AML-193 (cell line): ENCODE data around the gene UBE2H.
"Not testable (repeated sequence)": the region's sequence is repeated elsewhere in the genome, so short reads cannot be mapped to it uniquely, and the experiment has no call there.

ENCODE experiments used
- DNase-seq, 2 experiments: peaks; one replicate each; lab custom pipeline; 2025; lab: John Stamatoyannopoulos, UW

The UBE2H gene

GRCh38 chr7:129952653-129953560 is at the start of gene UBE2H:
Gene UBE2H, minus strand, starts transcription at chr7:129952960. Its CDS starts 405 bp downstream, at chr7:129952555.
- peak; percentile 56 to 59 for DNase-seq

DNA sequence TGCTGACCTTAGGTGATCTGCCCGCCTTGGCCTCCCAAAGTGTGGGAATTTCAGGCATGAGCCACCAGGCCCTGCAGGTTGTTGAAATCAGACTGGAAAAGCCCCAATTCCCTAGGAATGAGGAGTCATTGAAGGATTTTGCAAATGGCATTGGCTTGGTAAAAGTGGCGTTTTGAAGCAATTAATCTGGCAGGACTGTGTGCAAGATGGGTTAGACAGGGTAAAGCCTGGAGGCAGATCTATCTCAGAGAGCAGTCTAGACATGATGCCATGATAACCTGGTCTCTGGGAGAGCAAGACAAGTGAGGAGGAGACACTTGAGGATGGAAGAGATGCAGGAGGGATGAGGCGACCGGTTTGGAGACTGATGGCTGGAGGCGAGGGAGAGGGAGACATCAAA is 45.7 kb upstream of the UBE2H start:
- no peak for DNase-seq

DNA sequence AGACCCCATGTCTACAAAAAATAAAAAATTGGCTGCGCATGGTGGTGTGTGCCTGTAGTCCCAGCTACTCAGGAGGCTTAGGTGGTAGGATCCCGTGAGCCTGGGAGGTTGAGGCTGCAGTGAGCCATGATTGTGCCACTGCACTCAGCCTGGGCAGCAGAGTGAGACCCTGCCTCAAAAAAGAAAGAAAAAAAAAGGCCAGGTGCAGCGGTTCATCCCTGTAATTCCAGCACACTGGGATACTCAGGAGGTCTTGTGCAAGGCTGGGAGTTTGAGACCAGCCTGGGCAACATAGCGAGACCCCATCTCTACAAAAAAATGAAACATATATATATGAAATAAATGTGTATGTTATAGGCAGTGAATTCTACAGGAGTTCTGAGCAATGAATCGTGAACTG is 44.5 kb upstream of the UBE2H start:
- DNase-seq = no peak

DNA sequence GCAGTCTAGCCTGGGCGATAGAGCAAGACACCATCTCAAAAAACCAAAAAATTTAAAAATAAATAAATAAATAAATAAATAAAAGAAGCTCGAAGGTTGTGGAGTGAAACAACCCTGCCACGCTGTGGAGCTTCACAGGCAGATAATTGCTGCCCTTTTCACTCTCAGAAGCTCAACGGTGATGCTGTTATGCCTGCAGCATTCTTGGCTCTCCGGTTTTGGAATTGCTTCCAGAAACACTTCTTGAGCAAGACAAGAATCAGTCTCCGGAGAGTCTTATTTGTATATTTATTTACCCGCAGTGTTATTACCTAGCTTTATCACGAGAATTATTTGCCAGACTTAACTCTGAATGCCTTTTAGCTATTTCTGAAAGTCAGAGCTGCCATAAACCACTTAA is 40.5 kb upstream of the UBE2H start:
- DNase-seq = no peak

DNA sequence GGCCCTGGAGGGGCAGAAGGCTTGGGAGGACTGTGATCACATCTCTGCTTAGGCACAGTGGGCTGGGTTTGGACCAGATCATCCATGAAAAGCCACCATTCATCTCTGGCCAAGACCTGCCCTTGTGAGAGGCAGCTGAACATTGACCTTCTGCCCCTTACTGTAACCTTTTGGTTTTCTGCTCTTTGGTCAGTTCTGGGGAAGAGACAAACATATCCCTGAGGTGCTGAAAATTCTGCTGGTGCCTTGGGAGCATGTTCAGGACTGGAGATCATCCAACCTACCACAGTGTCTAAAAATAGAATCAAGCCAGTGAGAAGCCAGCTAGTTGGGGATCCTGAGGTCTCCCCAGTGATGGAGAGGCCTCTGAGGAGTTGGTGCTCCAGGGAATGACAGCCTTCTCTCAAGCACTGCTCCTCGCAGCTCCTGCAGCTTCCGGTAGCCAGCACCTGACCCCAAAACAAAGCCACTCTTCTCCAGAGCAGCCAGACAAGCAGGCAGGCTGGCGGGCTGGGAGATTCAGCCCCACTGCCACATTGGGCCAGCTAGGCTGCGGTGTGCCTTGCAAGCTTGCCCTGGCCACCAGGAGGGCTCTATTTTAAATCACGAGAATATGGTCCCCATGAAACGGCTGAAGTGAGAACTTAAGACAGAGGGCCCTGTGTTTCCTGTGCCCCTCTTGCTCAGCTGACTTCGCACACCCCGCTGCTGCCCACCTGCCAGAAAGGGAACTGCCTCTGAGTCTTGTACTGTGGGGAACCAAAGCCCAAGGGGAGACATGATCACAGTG is 37.8 kb upstream of the UBE2H start:
- DNase-seq = no peak

DNA sequence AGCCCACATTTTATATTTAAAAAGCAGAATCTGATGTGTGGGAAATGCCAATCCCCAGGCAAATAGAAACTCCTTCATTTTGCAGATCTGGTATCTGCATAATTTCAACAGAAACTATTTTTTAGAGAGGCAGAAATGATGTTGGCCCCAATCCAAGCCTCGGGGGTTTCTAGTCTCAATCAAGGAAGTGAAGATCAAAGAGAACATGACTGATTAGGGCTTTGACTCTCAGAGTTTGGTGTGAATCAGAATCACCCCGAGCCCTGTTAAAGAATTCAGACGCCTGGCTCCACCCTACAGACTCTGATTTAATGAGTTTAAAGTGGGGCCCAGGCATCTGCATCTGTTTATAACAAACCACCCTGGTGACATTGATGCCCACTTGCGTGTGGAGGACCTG is 36.7 kb upstream of the UBE2H start:
- DNase-seq = no peak

- no peak for DNase-seq
Observed at GRCh38 chr7:129986600-129986999, 33.8 kb upstream of the UBE2H start.

GRCh38 chr7:129980667-129981066 is 27.9 kb upstream of the UBE2H start:
- no peak for DNase-seq

DNA sequence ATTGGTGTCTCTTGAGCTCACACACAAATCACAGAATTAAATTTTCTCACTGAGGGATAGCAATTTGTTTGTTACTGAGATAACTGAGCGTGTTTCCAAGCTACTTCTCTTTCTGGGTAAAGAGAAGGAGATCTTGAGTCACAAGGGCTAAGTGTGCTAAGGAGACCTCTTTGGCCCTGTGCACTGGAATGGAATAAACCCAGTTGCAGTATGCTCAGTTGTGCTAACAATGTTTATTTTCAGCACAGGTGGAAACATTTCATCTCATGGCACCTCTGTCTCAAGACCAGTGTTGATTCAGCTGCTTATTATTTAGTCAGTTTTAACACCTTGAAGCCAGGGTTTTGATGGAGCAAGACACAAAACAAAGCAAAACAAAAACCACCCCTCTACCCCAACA is 22.5 kb upstream of the UBE2H start:
- DNase-seq = no peak

- no peak for DNase-seq
Observed at GRCh38 chr7:129970816-129971215, 18.1 kb upstream of the UBE2H start.

DNA sequence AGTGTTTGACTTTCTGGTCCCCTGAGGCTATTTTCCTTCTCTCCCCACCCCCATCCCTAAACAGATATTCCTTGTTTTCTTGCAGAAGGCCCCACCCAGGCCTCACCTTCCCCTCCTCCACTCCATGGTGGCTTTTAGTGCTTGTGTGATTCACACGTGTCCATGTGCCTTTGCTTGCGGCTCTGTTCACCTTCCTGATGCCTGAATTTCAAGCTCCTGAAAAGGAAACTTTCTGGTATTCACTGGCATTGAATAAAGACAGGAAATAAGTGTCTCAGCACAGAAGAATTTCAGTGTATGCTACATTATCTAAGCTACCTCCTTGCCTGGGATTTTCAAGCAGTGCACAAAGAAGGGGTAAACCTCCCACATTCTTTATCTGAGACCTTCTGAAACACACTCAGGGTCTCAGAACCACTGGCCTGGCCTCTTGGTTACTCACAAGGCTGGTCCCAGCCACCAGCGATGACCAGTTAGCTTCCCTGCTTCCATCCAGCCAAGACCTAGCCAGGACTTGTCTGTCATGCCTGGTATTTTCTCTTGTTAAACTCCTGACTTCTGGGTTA is 17.2 kb upstream of the UBE2H start:
- DNase-seq = no peak

- no peak for DNase-seq
Observed at GRCh38 chr7:129968592-129969383, 16.0 kb upstream of the UBE2H start.

DNA sequence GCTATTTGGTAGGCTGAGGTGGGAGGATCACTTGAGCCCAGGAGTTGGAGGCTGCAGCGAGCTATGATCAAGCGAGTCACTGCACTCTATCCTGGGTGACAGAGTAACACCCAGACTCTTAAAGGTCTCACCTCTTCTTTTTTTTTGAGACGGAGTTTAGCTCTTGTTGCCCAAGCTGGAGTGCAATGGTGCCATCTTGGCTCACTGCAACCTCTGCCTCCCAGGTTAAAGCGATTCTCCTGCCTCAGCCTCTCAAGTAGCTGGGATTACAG is 7.4 kb upstream of the UBE2H start:
- DNase-seq = not testable (repeated sequence)

- DNase-seq = peak; percentile 4 to 6
Observed at GRCh38 chr7:129959471-129960203, 6.9 kb upstream of the UBE2H start.

GRCh38 chr7:129958643-129959470 is 6.1 kb upstream of the UBE2H start:
- peak; percentile 40 to 46 for DNase-seq

GRCh38 chr7:129955993-129956543 is 3.3 kb upstream of the UBE2H start:
- no peak for DNase-seq

DNA sequence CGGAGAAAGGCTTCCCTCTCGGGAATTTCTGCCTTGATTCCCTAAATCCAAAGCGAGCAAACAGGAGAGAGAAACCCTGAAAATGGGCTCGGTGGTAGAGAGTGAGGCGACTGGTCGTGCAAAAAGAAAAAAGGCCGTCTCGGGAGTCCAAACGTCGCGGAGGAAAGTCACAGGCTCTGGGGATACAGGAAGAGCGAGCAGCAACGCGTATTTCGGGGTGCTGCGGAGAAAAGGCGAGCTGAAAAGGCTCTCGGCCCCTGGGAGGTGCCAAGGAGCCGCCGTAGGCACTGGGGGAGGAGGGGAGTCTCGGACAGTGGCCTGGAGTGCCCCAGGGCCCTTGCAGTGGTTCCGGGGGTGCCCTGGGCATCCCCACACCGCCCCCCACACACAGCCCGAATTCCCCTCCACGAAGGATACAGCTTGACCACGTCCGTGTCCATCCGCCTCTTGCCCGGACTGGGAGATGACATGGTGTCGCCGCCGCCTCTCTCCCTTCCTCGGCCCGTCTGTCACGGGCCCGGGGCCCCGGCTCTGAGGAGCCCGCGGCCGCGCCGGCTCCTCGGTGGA is 591 bp downstream of the UBE2H start:
- peak; percentile 28 to 61 for DNase-seq

- no peak for DNase-seq
Observed at GRCh38 chr7:129951226-129952085, 1.3 kb downstream of the UBE2H start.

DNA sequence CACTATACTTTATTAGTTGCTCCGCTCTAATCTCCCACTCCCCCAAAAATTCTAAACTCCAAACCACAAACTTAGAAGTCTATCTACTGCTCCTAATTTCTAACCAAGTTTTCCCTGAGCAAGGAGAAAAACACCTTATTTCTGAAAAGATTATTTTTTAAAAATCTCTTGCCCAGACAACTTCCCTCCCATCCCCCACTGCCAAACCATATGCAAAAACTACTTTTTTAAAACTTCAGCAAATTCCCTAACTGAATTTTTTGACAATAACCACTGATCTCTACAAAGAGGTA is 1.9 kb downstream of the UBE2H start:
- DNase-seq = no peak
